Spleen (tissue), 7 donors: Measurements from ENCODE around the gene STKLD1.

Experiments used
- POLR2A ChIP-seq, 3 donors: fragments of 450-650 bp; IDR thresholded peaks; one replicate each; pipeline ENCODE4 v1.5.1; 2017; ENCODE audit warnings: antibody characterized with exemption in 3 of 3, mild to moderate bottlenecking in 1 of 3
- TF ChIP-seq, protein P1 (sequence below), 11 experiments: fragments of 200-600 bp in 7 of 11; fragments of 450-650 bp in 4 of 11; sonication (generic) in 4 of 11; IDR thresholded peaks in 8 of 11; conservative IDR thresholded peaks in 3 of 11; 1 replicate in 7 of 11; 2 replicates in 4 of 11; pipeline versions ENCODE4 v1.4.0 to v1.8.0; 2016 to 2021; ENCODE audit warnings: antibody characterized with exemption in 11 of 11, inconsistent platforms in 4 of 11, mild to moderate bottlenecking in 1 of 11
- donor health status: DM: no; HTN: no; CAD: no; lungs with moderate emphysema.
- donor health status: DM: no; HTN: no; CAD: no.
- donor health status: DM: no; HTN: no; CAD: no.

DNA sequence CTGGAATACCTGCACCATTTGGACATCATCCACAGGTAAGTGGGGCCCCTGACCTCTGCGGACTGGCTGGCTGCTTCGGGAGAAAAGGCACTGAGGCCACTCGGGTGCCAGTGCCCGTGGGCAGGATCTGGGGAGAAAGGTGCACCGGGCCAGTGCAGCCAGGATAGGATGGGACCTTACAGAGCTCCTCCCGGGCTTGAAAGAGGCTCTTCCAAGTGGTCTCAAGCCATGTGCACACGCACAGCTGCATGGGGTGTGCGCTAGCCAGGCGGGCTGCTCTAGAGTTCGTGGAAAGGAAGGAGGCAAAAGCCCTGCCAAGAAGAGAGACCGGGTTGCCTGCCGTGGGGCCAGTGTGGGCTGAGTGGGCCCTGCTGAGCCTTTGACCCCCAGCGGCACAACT, 13.4 kb downstream of the STKLD1 start:
- TF ChIP-seq, protein P1, sequence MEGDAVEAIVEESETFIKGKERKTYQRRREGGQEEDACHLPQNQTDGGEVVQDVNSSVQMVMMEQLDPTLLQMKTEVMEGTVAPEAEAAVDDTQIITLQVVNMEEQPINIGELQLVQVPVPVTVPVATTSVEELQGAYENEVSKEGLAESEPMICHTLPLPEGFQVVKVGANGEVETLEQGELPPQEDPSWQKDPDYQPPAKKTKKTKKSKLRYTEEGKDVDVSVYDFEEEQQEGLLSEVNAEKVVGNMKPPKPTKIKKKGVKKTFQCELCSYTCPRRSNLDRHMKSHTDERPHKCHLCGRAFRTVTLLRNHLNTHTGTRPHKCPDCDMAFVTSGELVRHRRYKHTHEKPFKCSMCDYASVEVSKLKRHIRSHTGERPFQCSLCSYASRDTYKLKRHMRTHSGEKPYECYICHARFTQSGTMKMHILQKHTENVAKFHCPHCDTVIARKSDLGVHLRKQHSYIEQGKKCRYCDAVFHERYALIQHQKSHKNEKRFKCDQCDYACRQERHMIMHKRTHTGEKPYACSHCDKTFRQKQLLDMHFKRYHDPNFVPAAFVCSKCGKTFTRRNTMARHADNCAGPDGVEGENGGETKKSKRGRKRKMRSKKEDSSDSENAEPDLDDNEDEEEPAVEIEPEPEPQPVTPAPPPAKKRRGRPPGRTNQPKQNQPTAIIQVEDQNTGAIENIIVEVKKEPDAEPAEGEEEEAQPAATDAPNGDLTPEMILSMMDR (IDR thresholded peaks at IDR 0.05 in 8 of 11, conservative IDR thresholded peaks at IDR 0.05 in 3 of 11), result no peak
- no peak for TF ChIP-seq POLR2A (IDR thresholded peaks at IDR 0.05)
